Progenitor cell of endocrine pancreas (in vitro differentiated cells): Measurements from ENCODE around the gene HOXD10. TPM values are rescaled to one million over a fixed set of nuclear protein-coding genes. Genes with fewer than 3 reads are reported as not detected.

ENCODE experiments used
- DNase-seq: peaks from one replicate; pipeline ENCODE4 v3.0.0; 2021; ENCODE audit warnings: low spot score; ENCODE audit not compliant: unreplicated experiment
- H3K27ac Mint-ChIP-seq: 2 replicates; pipeline ENCODE4 v1.8.0; 2021; ENCODE audit warnings: mild to moderate bottlenecking, moderate library complexity, mixed read lengths
- H3K27me3 Mint-ChIP-seq: 2 replicates; pipeline ENCODE4 v1.8.0; 2021; ENCODE audit warnings: mixed read lengths
- H3K36me3 Mint-ChIP-seq: 2 replicates; pipeline ENCODE4 v1.8.0; 2022; ENCODE audit warnings: mixed read lengths; ENCODE audit not compliant: insufficient read depth
- H3K4me1 Mint-ChIP-seq: 2 replicates; pipeline ENCODE4 v1.8.0; 2021; ENCODE audit warnings: low read depth, mixed read lengths
- H3K4me3 Mint-ChIP-seq: 2 replicates; pipeline ENCODE4 v1.8.0; 2021; ENCODE audit warnings: low read depth, mild to moderate bottlenecking, moderate library complexity, mixed read lengths
- H3K9me3 Mint-ChIP-seq: 2 replicates; pipeline ENCODE4 v1.8.0; 2021; ENCODE audit warnings: low read depth, mixed read lengths
- CTCF ChIP-seq: fragments of 200-600 bp; sonication (generic); IDR thresholded peaks from one replicate; pipeline ENCODE4 v1.5.0; 2021; ENCODE audit warnings: antibody characterized with exemption, mild to moderate bottlenecking; ENCODE audit not compliant: unreplicated experiment
- total RNA-seq: library from RNA; stranded (reverse); gene quantifications from 2 replicates; pipeline ENCODE4 v1.2.1, GENCODE V29; 2021

HOXD10 gene
- total RNA-seq, 1 donor from 2014 or later: not detected

- Mint-ChIP-seq H3K4me3 (no peak overlapping the region), H3K27me3 (peaks cover 97% of the 10 kb centered on the region), H3K27ac (no peak overlapping the region), H3K9me3 (no peaks in the 10 kb centered on the region), H3K36me3 (no peaks in the 10 kb centered on the region), H3K4me1 (peaks cover 2% of the 10 kb centered on the region)
- no peak for TF ChIP-seq CTCF
- DNase-seq: no peak
Observed at GRCh38 chr2:176162911-176163671, 46.5 kb downstream of the HOXD10 start.

GRCh38 chr2:176163672-176164056 lies 47.1 kb downstream of the HOXD10 start:
- no peak overlapping the region for H3K4me3 Mint-ChIP-seq
- no peak overlapping the region for H3K27ac Mint-ChIP-seq
- no peak for DNase-seq
- TF ChIP-seq CTCF: no peak
- H3K36me3 Mint-ChIP-seq: no peaks in the 10 kb centered on the region
- no peaks in the 10 kb centered on the region for H3K9me3 Mint-ChIP-seq
- H3K27me3 Mint-ChIP-seq: peaks cover 95% of the 10 kb centered on the region
- peaks cover 2% of the 10 kb centered on the region for H3K4me1 Mint-ChIP-seq

- H3K27me3 Mint-ChIP-seq: peaks cover 95% of the 10 kb centered on the region
- H3K4me3 Mint-ChIP-seq: no peak overlapping the region
- peaks cover 2% of the 10 kb centered on the region for H3K4me1 Mint-ChIP-seq
Observed at GRCh38 chr2:176164201-176164600, 47.6 kb downstream of the HOXD10 start.

DNA sequence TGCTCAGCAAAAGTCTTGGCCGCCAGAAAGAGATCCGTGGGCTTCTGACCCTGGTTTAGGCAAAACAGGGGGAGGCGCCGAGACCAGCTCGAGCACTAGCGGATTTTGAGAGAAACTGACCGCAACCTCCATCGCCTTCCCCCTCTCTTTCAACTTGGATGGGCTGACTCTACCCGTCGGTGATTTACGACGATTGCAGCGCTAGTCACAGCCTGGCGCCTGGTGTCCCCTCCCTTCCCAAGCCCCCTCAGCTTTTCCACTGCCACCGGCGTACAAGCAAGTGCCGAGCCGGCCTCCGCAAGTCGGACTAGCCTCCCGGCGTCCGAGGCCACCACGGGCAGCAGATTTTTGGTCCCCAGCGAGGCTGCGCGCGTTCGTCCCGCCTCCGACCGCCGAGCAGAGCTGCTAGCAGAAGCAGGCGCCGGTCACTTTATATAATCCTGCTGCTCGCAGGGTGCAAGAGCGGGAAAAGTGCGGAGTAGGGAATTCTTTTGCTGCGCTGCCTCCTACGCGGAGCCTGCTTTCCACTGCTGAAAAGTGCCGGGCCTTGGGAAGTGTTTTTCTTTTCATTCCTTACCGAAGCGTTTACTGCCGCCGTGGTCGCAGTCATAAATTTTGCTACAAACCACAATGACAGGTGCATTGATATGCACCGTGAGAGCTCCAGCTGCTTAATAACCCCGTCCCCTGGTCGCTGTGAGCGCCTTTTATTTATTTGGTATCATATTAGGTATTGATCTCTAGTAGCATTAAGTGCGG lies 48.2 kb downstream of the HOXD10 start:
- Mint-ChIP-seq H3K36me3 (no peaks in the 10 kb centered on the region), H3K4me3 (peak overlapping the region; percentile 41), H3K27ac (no peak overlapping the region), H3K9me3 (no peaks in the 10 kb centered on the region), H3K4me1 (peaks cover 2% of the 10 kb centered on the region), H3K27me3 (peaks cover 95% of the 10 kb centered on the region)
- no peak for DNase-seq
- TF ChIP-seq CTCF: no peak

More at GRCh38 chr2:176164201-176164600, 47.6 kb downstream of the HOXD10 start:
- Mint-ChIP-seq H3K36me3 (no peaks in the 10 kb centered on the region), H3K27ac (no peak overlapping the region), H3K9me3 (no peaks in the 10 kb centered on the region)
- no peak for TF ChIP-seq CTCF
- no peak for DNase-seq

GRCh38 chr2:176165370-176166050 lies 48.9 kb downstream of the HOXD10 start:
- H3K27me3 Mint-ChIP-seq: peaks cover 96% of the 10 kb centered on the region

More at GRCh38 chr2:176165370-176166050, 48.9 kb downstream of the HOXD10 start:
- Mint-ChIP-seq H3K9me3 (no peaks in the 10 kb centered on the region), H3K4me1 (peaks cover 2% of the 10 kb centered on the region), H3K36me3 (no peaks in the 10 kb centered on the region), H3K4me3 (peak overlapping the region; percentile 41), H3K27ac (no peak overlapping the region)
- no peak for TF ChIP-seq CTCF
- no peak for DNase-seq
